HG03442 (cell line): Measurements from ENCODE around the gene SND1.

Source experiments
- ATAC-seq: cut with Tn5 transposase; IDR thresholded peaks from one replicate; pipeline ENCODE4 v1.9.1; 2021; ENCODE audit warnings: mild to moderate bottlenecking, moderate library complexity; ENCODE audit not compliant: unreplicated experiment

Gene SND1

DNA sequence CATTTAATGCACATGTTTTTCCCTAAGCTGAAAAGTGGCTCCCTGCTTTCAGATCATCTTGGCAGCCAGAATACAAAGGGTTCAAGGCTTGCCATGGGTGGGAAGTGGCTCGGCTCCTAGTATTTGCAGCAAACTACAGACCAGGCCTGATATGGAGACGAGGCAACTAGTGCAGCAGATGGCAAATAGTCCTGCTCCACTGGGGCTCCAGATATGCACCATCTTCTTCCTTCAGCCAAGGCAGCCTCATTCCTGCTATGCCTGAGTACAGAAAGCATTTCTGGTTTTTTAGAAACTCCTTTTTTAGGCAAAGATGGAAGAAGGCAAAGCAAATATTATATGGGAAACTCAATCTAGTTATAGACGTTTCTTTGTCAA lies 355.3 kb downstream of the SND1 start:
- no peak for ATAC-seq

DNA sequence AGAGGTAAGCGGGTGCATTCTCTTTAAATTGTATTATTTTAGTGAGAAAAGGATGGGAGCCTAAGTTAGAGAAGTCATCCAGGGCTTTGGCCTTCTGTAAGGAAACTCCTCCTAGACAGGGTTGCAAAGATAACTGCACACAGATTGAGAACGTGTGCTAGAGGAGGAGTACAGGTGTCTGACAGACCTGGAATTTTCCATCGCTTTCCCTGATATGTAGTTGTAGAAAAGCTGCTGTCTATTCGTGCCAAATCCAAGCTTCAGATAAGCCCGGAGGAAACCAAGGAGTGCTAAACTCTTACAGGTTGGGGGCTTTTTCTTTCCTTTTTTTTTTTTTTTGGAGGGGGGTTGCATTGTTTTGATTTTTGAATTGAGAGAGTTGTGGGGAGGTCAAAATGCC lies 356.1 kb downstream of the SND1 start:
- ATAC-seq, result no peak

DNA sequence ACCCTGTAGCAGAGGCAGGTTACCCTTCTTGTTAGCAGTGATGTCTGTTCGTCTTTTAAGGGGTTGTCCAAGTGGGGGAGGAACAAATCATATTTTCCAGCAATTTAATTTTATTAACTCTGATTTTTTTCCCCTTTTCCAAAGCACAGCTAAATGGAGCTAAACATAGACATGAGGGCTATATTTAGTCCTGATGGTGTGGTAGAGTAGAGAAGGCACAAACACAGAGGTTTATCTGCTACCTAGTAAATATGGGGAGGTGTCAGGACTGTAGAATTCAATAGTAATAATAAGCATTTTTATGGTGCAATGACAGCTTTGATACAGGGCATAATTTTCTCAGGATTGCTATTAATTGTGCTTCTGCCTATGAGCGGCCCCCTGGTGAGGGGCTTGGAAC lies 356.8 kb downstream of the SND1 start:
- ATAC-seq, result no peak

DNA sequence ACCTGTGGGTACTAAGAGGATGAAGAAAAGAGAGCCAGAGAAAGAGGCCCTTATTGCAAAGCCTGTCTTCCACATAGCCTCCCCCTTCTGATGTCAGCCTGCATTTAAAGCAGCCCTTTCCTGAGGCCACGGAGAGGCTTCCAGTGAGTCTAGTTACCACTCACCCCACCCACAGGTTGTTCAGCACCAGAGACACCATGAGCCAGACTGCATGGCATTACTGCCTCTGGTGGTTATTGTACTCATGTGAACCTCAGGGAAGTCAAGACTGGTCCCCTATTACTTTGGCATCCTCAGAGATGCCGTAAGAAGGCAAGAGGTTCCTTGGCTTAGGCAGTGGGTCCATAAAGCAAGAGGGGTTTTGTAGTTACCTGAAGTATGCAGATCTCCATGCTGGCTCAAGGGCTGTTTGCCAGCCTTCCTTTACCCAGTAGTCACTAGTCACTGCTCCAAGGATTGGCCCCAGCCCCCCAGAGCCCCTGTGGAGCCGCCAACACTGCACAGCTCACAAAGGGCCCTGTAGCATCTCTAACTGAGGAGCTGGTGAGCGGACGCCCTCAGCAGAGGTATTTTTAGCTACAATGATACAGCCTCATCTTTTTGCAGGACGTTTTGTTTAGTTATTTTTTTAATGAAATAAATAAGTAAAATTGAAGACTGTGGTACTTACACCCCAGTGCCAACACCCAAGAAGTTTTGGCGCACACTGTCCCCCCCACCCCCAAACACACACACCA lies 358.6 kb downstream of the SND1 start:
- ATAC-seq, result no peak

DNA sequence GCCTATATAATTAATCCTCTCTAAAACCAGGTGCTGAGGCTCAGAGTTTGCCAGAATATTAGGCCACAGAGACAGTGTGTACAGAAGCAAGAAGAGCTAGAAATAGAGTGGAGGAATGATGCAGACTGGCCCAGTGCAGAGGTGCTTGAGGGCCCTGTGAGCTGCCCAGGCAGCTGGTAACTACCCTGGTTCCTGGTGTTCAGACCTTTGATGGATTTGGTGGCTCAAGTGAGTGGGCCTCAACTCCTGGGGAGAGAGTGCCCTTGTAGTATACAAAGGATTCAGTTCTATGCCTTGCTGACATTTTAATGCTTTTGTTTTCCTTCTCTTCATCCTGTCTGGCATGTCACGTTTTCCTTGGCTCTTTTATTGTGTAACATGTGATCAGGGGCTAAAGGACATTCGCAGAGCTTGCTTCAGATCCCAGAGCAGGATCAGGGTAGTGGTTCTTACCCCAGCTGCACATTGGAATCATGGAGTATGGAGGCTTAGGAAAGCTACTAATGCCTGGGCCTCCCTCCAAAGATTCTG lies 359.2 kb downstream of the SND1 start:
- ATAC-seq, result no peak

DNA sequence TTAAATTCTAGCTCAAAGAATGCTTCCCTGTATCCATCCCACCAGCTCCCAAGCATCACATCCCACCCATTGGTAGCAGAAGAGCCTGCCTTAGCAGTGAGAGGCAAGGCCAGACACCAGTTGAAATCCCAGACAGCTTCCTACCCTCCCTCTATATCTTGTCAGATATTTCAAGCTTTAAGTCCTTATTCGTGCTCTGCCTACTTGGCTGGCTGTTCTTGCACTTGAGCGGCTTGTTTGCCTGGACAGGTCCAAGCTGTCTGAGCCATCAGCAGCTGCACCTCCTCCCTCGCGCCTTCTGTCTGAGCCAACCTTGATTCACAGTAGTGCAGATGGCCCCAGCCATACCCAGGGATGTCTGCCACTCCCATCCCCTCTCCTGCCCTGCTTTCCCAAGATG lies 362.8 kb downstream of the SND1 start:
- no peak for ATAC-seq

DNA sequence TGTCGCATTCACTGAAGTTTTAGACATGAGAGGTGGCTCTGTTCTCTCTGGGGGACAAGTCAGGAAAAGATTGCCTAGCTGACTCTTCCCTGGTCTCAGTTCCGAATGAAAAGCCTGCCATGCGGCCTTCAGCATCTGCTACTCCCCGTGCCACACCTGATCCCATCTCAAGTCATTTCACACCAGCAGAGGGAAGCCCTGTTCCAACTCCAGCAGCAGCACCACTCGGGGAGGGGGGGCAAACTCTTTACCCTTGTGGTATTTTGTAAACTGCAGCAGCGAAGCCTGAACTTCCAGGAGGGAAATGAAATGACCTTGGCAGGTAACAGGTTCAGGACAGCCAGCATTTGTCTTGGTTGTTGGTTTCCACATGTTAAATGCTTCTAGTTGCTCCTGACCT lies 365.5 kb downstream of the SND1 start:
- ATAC-seq, result no peak

DNA sequence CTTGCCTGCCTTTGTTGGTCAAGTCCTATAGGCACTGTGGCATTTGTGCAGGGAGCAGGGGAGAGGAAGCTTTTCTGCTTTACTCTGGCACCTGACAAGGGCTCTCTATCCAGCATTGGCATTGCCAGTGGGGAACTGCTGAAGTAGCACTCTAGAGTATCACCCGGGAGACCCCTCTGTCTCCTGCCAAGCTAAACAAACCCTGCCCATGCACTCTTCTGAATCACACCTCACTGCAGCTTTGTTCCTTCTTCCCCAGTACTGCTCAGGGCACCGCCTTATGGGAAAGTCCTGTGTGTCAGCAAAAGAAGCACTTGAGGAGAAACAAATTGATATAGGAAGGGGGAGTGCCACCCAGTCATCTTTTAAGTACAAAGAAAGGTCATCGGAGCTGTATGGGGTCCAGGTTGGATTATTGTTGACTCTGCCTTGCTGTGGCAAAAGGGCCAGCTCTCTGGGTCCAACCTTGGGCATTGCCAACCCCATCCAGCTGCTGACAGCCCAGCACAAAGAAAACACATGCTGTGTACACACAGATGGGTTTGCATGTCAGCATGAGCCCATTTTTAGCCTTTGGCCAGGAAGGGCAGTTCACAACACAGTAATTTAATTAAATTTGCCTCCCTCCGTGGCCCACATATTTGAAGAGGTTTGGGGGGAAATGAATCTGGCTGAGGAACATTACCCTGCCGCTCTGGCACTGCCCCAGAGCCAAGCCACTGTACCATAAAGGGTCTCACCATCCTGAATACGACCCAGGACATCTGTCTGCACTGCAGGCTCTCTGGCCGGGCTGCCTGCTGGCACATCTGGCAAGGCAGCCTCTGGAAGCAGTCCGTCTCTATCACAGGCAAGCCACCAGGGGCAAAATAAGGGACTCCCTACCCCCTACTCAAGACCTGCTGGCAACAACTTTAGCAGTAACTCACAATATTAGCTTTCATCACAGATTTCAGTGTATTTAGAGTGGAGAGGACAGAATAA lies 366.2 kb downstream of the SND1 start:
- ATAC-seq, result no peak

DNA sequence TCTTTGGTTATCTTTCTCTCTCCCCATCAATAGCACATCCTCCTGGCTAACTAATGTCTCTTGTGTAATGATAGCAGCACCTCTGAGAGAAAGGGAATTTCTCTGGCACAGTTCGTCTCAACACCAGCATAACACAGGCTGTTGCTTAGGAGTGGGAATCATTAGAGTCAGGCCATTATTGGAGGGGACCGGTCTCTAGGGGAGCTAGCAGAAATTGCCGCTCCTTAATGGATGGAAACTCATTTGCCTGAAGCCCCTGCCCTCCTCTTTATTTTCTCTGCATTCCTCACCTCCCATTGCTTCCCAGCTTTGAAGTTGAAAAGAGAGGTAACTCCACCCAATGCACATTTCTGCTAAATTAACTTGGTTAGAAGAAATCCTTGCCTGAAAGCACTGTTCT lies 367.3 kb downstream of the SND1 start:
- no peak for ATAC-seq

DNA sequence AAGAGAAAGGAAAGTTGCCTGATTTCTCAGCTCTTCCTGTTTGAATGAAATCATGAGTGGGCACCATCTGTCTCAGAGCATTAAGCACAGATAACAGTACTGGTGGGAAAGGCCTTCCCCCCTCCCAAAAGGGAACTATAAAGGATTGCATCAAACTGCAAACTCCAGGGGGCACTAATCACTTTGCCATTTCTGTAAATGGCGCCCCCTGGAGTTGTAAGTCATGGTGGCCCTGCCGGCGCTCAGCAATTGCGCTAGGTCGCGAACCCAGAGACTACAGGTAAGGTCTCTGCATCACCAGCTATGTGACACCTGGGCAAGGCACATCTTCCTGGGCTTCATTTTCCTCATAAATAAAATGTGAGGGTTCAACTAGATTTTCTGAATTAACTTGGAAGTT lies 368.2 kb downstream of the SND1 start:
- ATAC-seq, result no peak

DNA sequence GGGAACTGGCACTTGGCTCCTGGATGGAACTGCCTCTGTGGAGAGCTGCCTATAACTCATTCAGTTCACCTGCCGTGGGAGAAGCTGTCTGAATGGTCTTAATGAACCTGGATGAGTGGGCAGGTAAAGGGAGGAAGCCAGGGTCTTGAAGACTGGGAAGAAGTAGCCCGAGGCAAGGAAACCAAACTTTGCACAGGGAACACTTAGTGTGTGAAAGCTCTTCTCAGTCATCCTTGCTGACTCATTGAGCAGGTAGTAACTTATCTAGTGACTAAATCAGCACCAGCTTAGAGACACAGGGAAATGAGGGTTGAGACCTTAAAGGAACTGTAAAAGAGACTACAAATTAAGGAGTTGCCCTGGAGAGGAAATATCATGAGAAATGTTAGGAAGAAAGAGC lies 369.4 kb downstream of the SND1 start:
- ATAC-seq, result no peak

DNA sequence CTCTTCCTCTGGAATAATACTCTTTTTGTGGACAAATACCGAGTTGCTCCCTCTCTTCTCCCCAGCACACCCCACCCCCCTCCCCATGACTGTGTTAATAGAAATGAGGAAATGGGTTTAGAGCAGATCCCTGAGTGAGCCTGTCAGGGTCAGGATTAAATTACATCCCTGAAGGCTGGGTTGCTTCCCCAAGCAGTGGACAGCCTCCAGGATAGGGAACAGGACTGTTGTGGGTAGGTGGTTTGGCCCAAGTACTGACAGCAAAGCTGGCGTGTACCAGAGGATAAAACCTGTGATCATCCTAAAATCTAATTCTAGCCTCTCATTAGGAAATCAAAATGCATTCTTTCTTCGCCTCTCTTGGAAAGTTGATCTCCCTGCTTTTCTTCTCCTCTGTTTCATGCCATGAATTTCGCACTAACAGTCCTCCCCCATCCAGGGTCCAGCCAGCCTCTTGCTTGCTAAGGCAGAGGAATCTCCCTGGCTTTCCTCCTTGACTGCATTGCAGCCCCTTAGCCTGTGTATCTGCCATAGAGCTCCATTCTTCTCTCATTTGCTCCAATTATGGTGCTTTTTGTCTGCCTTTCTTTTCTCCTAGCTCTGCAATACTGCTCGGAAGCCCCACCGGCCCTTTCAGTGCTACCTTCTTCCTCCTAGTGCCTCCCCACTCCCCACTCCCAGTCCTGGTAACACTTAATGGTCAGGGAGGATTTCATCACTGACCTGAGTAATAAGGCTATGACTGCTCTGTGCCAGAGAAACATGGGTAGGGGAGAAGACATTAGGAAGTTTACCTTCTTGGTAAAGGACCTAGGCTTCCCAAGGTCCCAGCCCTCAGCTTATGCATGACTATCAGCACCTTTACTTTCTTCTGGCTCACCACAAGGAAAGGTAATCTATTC lies 370.9 kb downstream of the SND1 start:
- no peak for ATAC-seq

DNA sequence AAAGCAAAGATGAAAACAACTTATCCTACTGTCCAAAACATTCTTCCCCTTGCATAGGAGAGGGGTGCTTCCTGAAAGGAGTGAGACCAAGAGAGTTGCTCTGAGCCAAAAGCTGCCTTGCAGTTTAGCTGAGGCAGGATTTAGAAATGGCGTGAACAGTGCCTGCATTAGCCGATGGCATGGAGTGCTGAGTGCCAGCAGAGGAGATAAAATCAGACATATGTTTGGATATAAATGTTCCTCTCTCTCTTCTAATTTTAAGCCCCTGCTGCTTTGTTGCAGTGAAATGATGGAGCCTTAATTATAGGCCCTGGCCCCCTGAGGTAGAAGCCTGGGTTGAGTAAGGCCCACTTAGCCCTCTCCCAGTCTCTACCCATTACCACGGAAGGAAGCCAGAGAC lies 372.2 kb downstream of the SND1 start:
- ATAC-seq, result no peak

DNA sequence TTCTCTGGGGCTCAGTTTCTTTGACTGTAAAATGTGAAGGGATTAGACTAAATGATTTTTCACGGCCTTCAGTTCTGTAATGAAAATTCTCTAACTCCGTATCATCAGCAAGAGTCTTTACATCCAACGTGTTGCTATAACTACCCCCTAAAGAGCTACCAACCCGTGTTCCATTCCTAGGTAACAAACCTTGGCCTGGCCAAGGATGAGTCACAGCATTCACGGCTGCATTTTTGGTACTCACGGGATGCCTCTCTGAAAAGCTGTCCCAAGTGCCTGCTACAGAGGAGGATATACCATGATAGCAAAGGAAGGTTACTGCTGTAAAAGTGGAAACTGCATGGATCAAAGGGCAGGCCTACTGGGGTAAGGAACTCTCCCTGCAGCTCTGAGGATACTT lies 373.4 kb downstream of the SND1 start:
- no peak for ATAC-seq

DNA sequence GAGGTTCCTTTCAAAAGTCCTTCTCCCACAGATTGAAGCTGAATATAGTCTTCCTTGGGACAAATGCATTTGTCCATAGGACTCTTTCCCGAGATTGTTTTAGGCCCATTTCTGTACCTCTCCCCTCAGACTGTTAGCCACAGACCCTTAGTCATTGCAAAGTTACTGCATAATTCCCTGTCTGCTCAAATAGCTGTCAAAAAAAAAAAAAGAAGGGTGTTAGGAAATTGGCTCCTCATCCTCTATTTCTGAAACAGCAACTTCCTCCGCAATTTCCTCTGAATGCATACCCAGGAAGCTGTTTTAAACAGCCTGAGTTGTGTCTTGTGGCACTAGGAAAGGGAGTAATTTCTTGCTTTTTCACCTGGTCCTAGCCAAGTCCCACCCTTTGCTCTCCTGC lies 373.8 kb downstream of the SND1 start:
- no peak for ATAC-seq

DNA sequence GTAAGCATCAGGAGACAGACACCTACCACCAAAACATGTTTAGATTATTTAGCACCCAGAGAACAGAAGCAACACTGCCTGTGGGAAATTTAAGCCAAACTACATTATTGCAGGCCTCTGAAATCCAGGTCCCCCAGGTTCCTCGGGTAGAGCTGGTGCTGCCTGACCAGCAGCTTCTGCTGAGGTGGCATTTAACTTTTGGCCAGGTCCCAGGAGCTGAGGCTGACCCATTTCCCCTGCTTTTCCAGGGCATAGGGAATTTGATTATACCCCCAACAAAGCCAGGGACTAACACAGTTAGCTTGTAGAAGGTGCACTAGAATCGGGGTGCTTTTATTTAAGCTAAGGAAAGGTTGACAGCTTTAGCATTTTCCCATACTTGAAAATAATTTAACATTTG lies 374.6 kb downstream of the SND1 start:
- ATAC-seq, result no peak

DNA sequence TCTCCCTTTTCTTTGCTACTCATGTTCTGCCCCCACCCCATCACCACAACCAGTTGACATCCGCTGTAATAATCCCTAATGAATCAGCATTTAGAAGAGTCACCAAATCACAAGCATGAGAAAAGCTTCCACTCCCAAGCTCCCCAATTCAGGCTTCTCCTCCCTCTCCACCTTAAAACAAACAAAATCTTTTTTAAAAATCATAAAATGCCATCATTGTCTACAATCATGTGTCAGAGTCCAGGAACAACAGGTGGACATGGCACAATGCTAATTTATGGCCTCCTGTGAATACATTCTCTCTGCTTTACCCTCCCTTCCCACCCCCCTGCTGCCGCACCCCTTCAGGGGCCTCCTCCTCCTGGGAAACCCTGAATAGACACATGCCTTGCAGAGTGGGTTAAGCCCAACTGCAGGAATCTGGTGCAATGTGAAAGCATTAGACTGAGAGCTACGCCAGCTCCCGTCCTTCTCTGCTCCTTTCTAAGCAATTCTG lies 375.5 kb downstream of the SND1 start:
- no peak for ATAC-seq

DNA sequence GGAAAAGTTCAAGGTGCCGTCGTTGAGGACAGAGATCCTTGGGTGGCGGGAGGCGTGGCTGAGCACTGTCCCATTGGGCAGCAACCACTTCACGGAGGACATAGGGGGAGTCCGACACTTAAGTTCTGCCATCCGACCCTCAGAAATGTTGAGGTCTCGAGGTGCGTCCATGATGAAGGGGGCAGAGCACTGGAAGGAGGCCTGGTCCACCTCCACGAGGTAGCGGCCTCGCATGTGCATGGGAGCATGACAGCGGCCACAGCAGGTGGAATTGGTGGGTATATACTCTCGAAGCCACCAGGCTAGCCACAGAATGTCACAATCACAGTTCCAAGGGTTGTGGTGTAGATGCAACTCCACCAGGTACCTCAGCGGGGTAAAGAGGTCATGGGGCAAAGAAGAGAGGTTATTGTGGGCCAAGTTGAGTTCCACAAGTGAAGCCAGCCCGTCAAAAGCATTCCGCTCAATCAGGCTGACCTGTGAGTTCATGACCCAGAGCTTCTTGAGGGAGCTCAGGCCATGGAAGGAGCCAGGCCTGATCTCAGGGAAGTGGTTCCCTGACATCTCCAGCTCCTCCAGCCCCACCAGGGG lies 377.5 kb downstream of the SND1 start:
- ATAC-seq, result no peak

DNA sequence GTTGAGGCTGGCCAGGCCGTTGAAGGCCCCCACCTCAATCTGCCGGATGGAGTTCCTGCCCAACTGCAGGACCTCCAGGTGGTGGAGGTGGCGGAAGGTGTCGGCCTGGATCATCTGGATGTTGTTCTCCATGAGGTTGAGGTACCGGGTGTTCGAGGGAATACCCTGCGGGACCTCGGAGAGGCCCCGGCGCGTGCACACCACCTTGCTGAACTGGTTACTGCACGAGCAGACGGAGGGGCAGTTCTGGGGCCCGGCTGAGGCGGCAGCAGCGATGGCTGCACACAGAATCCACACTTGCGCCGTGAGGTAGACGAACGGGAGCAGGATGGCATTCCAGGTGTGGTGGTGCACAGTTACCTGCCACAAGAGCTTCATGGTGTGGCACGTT lies 378.3 kb downstream of the SND1 start:
- ATAC-seq, result no peak
